Cardiac muscle cell (in vitro differentiated cells and primary cell): ENCODE measurements around the gene MAPK8. TPM values are rescaled to one million over a fixed set of nuclear protein-coding genes. Genes with fewer than 3 reads are reported as not detected.
A peak's percentile ranks its signal among the peaks of the same experiment; 100 is the strongest.
"Not testable (repeated sequence)": the region's sequence is repeated elsewhere in the genome, so short reads cannot be mapped to it uniquely, and the experiment has no call there.

Experiments
- DNase-seq, 2 donors: peaks; one replicate each; pipeline versions ENCODE4 v3.0.0 to v3.0.0-alpha.2; 2010 to 2017; ENCODE audit warnings: low read depth in 1 of 2, low spot score in 1 of 2
- H3K27ac ChIP-seq: fragments of 200-600 bp; sonication (generic); 2 replicates; pipeline ENCODE4 v1.5.1; 2016
- H3K27me3 ChIP-seq: fragments of 200-600 bp; sonication (generic); 2 replicates; pipeline ENCODE4 v1.6.0; 2016; ENCODE audit warnings: control low read depth
- H3K36me3 ChIP-seq: fragments of 200-600 bp; sonication (generic); 2 replicates; pipeline ENCODE4 v1.5.1; 2016; ENCODE audit warnings: control low read depth
- H3K4me1 ChIP-seq: fragments of 200-600 bp; sonication (generic); 2 replicates; pipeline ENCODE4 v1.8.1; 2017; ENCODE audit warnings: low read depth, mild to moderate bottlenecking, mixed run types
- H3K4me3 ChIP-seq: fragments of 200-600 bp; sonication (generic); 2 replicates; pipeline ENCODE4 v1.5.1; 2016; ENCODE audit warnings: mild to moderate bottlenecking
- H3K9me3 ChIP-seq: fragments of 200-600 bp; sonication (generic); 2 replicates; pipeline ENCODE4 v1.5.1; 2017; ENCODE audit warnings: low read depth, mild to moderate bottlenecking, control low read depth
- CTCF ChIP-seq: IDR thresholded peaks from 2 replicates; pipeline ENCODE4 v1.5.1; 2012; ENCODE audit warnings: low read depth, mild to moderate bottlenecking, low read length
- polyA plus RNA-seq: library from polyadenylated mRNA; unstranded; fragments of >200 nt; fragmentation: Nextera tagmentation; extraction: Ambion mirVana; gene quantifications from 2 replicates; pipeline ENCODE4 v1.2.1, GENCODE V29; 2016
- total RNA-seq: library from RNA; depleted of rRNA; stranded (reverse); fragments of >200 nt; gene quantifications from 2 replicates; pipeline ENCODE4 v1.2.3, GENCODE V29; 2016

The MAPK8 gene
- total and polyA plus RNA-seq, 2 experiments from 2014 or later = 15.4 to 40.8 TPM

- H3K9me3 ChIP-seq = no peaks in the 10 kb centered on the region
- H3K4me3 ChIP-seq = no peak overlapping the region
- peaks cover 10% of the 10 kb centered on the region for H3K36me3 ChIP-seq
- no peaks in the 10 kb centered on the region for H3K27me3 ChIP-seq
- DNase-seq = no peak
- TF ChIP-seq CTCF = no peak
- no peak overlapping the region for H3K27ac ChIP-seq
- no peaks in the 10 kb centered on the region for H3K4me1 ChIP-seq
Measured at GRCh38 chr10:48414778-48415177, 108.3 kb downstream of the MAPK8 start.

DNA sequence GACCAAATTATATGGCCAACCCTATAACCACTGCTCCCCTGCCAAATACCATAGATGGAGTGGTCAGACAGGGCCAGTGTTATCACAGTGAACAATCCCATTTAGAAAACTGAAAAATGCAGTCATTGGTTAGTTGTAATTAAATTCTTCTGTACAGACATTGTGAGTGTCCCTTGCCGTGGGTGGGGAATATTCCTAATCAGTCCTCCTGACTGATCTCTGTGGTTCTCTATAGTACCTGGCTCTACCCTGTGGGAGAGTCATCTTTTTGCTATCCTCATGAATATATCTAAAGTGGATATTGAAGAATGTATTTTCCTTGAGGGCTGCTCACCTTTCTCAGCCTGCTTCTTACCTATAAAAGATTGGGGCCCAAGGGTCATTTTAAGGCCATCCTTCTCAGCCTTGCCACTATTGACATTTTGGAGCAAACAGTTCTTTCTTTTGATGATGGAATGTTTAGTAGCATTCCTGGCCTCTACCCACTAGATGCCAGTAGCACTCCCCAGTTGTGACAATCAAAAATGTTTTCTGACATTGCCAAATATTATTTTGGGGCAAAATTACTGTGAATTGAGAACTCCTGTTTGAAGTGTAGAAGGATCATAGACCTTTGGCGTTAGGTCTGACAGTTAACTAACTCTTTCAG, 110.2 kb downstream of the MAPK8 start:
- DNase-seq = no peak
- H3K27ac ChIP-seq = no peak overlapping the region

GRCh38 chr10:48417374-48417773, 110.9 kb downstream of the MAPK8 start:
- TF ChIP-seq CTCF = no peak
- Histone ChIP-seq H3K9me3 (no peaks in the 10 kb centered on the region), H3K36me3 (peaks cover 15% of the 10 kb centered on the region), H3K27me3 (no peaks in the 10 kb centered on the region), H3K4me3 (no peak overlapping the region), H3K27ac (peak overlapping the region; percentile 38), H3K4me1 (no peaks in the 10 kb centered on the region)
- no peak for DNase-seq

More for the DNA sequence above, 110.2 kb downstream of the MAPK8 start:
- TF ChIP-seq CTCF = no peak
- H3K9me3 ChIP-seq = no peaks in the 10 kb centered on the region
- no peaks in the 10 kb centered on the region for H3K4me1 ChIP-seq
- H3K27me3 ChIP-seq = no peaks in the 10 kb centered on the region
- peaks cover 15% of the 10 kb centered on the region for H3K36me3 ChIP-seq
- H3K4me3 ChIP-seq = no peak overlapping the region

GRCh38 chr10:48418189-48418788, 111.8 kb downstream of the MAPK8 start:
- H3K4me3 ChIP-seq = no peak overlapping the region
- TF ChIP-seq CTCF = no peak

GRCh38 chr10:48419714-48420113, 113.2 kb downstream of the MAPK8 start:
- no peak for DNase-seq
- no peak for TF ChIP-seq CTCF
- H3K27ac ChIP-seq = no peak overlapping the region

More at GRCh38 chr10:48418189-48418788, 111.8 kb downstream of the MAPK8 start:
- no peak for DNase-seq
- H3K9me3 ChIP-seq = no peaks in the 10 kb centered on the region
- H3K4me1 ChIP-seq = no peaks in the 10 kb centered on the region
- no peaks in the 10 kb centered on the region for H3K27me3 ChIP-seq
- H3K36me3 ChIP-seq = peaks cover 15% of the 10 kb centered on the region
- H3K27ac ChIP-seq = peak overlapping the region; percentile 38

GRCh38 chr10:48421862-48422261, 115.4 kb downstream of the MAPK8 start:
- not testable (repeated sequence) for DNase-seq, H3K9me3 ChIP-seq, H3K27ac ChIP-seq, H3K4me1 ChIP-seq, H3K4me3 ChIP-seq, H3K27me3 ChIP-seq
- peaks cover 22% of the 10 kb centered on the region for H3K36me3 ChIP-seq

More at GRCh38 chr10:48419714-48420113, 113.2 kb downstream of the MAPK8 start:
- H3K4me3 ChIP-seq = no peak overlapping the region
- no peaks in the 10 kb centered on the region for H3K27me3 ChIP-seq
- H3K4me1 ChIP-seq = no peaks in the 10 kb centered on the region
- H3K9me3 ChIP-seq = no peaks in the 10 kb centered on the region
- peaks cover 15% of the 10 kb centered on the region for H3K36me3 ChIP-seq
